ENCODE measurements around the gene PI16.

GRCh38 chr6:36985808-36986703 is 31.5 kb downstream of the PI16 start, which contains the start of gene MTCH1:
- TF ChIP-seq EZH2phosphoT487 (IDR thresholded peaks at IDR 0.05; ENCODE audit: unreplicated experiment) (no peak), CTCF (conservative IDR thresholded peaks at IDR 0.05; ENCODE audit: low read depth in 2 of 2) (no peak), POLR2AphosphoS5 (IDR thresholded peaks at IDR 0.05; ENCODE audit: low read depth) (peak; percentile 74; the same call in 1 of the 2 replicates), EZH2 (IDR thresholded peaks at IDR 0.05; ENCODE audit: low read depth, unreplicated experiment) (no peak), JUNB (IDR thresholded peaks at IDR 0.05; ENCODE audit: unreplicated experiment) (no peak)

Data from GM23338 (cell line).